ENCODE data around the gene SMIM34.
"Not testable (repeated sequence)": the region's sequence is repeated elsewhere in the genome, so short reads cannot be mapped to it uniquely, and the experiment has no call there.

The SMIM34 gene

DNA sequence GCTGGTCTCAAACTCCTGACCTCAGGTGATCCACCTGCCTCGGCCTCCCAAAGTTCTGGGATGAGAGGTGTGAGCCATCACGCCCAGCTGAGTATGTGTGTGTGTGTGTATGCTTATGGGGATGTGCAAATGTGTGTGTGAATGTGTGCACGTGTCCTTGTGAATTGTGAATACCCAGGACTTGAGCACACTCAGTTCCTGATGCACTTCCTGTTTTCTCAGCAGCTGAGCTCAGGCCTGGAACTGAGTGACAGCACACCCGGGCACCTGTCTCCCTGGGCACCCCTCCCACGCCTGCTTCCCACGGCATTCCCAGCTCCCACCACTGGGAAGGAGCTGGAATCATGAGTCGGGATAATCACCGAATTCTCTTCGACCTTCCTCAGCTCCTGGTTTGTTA lies 16.5 kb downstream of the SMIM34 start:
- H3K9me3 ChIP-seq (ENCODE audit: insufficient read depth, low read depth, low read length); H4K91ac ChIP-seq (ENCODE audit: low read depth, low read length); H2BK5ac ChIP-seq (ENCODE audit: low read depth, low read length, poor library complexity); H3K4me1 ChIP-seq (ENCODE audit: control insufficient read depth in 1 of 2, insufficient read depth in 2 of 2, low read length in 2 of 2); H3K18ac ChIP-seq (ENCODE audit: low read length); H3K4me2 ChIP-seq (ENCODE audit: low read length); H3K79me2 ChIP-seq (ENCODE audit: control insufficient read depth, insufficient read depth, low read length, poor library complexity); H3K27ac ChIP-seq (ENCODE audit: low read depth, low read length); H3K79me1 ChIP-seq (ENCODE audit: low read length); H3K36me3 ChIP-seq (ENCODE audit: control insufficient read depth in 1 of 2, insufficient read depth in 2 of 2, low read length in 2 of 2); H2AK5ac ChIP-seq (ENCODE audit: low read length); H2AFZ ChIP-seq (ENCODE audit: insufficient read depth, low read length, poor library complexity); H3K14ac ChIP-seq (ENCODE audit: low read length); H3K9ac ChIP-seq (ENCODE audit: low read length); DNase-seq; H4K12ac ChIP-seq (ENCODE audit: low read depth, low read length); H4K8ac ChIP-seq (ENCODE audit: low read depth, low read length); H3K23ac ChIP-seq (ENCODE audit: low read length); H3K27me3 ChIP-seq (ENCODE audit: insufficient read depth, low read length); H3K4ac ChIP-seq (ENCODE audit: low read depth, low read length); H3K4me3 ChIP-seq (ENCODE audit: low read depth, low read length); H2BK120ac ChIP-seq (ENCODE audit: insufficient read depth, low read length, poor library complexity); H2BK12ac ChIP-seq (ENCODE audit: low read length): not testable (repeated sequence)
- WGBS (ENCODE audit: extremely low coverage, insufficient coverage, insufficient read length) = no CpG with 5 or more reads among the region's 9 CpGs

DNA sequence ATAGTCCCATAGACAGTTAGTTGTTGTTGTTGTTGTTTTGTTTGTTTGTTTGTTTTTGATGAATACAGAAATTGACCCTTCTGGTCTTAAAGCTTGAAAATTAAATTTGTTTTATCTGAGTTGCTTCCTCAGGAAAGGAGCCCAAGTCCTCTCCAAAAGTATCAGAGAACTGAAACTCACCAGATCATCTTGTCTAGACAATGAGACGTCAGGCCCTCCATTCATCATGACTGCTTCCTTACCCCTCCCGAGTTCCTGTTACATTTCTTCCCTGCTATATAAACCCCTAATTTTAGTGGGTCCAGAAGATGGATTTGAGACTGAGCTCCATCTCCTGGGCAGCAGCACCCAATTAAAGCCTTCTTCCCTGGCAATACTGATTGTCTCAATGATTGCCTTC lies 17.1 kb downstream of the SMIM34 start:
- H4K8ac ChIP-seq (ENCODE audit: low read depth, low read length); H3K27me3 ChIP-seq (ENCODE audit: insufficient read depth, low read length); H3K23ac ChIP-seq (ENCODE audit: low read length); H3K4ac ChIP-seq (ENCODE audit: low read depth, low read length); H3K27ac ChIP-seq (ENCODE audit: low read depth, low read length); H3K79me1 ChIP-seq (ENCODE audit: low read length); DNase-seq; H4K12ac ChIP-seq (ENCODE audit: low read depth, low read length); H2AFZ ChIP-seq (ENCODE audit: insufficient read depth, low read length, poor library complexity); H2AK5ac ChIP-seq (ENCODE audit: low read length); H3K79me2 ChIP-seq (ENCODE audit: control insufficient read depth, insufficient read depth, low read length, poor library complexity); H3K9ac ChIP-seq (ENCODE audit: low read length); H3K4me3 ChIP-seq (ENCODE audit: low read depth, low read length); H3K4me2 ChIP-seq (ENCODE audit: low read length); H3K4me1 ChIP-seq (ENCODE audit: control insufficient read depth in 1 of 2, insufficient read depth in 2 of 2, low read length in 2 of 2); H2BK12ac ChIP-seq (ENCODE audit: low read length); H2BK120ac ChIP-seq (ENCODE audit: insufficient read depth, low read length, poor library complexity); H4K91ac ChIP-seq (ENCODE audit: low read depth, low read length); H3K36me3 ChIP-seq (ENCODE audit: control insufficient read depth in 1 of 2, insufficient read depth in 2 of 2, low read length in 2 of 2); H2BK5ac ChIP-seq (ENCODE audit: low read depth, low read length, poor library complexity); H3K9me3 ChIP-seq (ENCODE audit: insufficient read depth, low read depth, low read length); H3K18ac ChIP-seq (ENCODE audit: low read length); H3K14ac ChIP-seq (ENCODE audit: low read length): not testable (repeated sequence)
- WGBS (ENCODE audit: extremely low coverage, insufficient coverage, insufficient read length) = no CpG with 5 or more reads among the region's 2 CpGs

DNA sequence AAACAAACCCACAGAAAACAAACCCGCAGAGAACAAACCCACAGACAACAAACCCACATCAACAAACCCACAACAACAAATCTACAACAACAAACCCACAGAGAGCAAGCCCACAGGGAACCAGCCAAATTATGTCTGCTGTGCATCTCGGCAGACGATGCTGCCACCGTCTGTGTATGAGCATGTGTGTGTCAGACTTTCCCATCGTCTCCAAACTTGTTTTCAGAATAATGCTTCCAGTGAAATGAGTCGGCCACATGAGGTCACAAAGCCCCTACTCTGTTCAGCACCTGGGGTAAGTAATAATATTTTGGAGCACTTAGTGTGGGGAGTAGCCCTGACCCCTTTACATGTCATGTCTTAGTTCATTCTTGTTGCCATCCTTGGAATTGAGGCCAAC lies 17.6 kb downstream of the SMIM34 start:
- no CpG with 5 or more reads among the region's 6 CpGs for WGBS (ENCODE audit: extremely low coverage, insufficient coverage, insufficient read length)
- not testable (repeated sequence) for H3K4ac ChIP-seq (ENCODE audit: low read depth, low read length); H3K14ac ChIP-seq (ENCODE audit: low read length); H2BK120ac ChIP-seq (ENCODE audit: insufficient read depth, low read length, poor library complexity); H3K4me2 ChIP-seq (ENCODE audit: low read length); H4K91ac ChIP-seq (ENCODE audit: low read depth, low read length); H2BK12ac ChIP-seq (ENCODE audit: low read length); H3K79me1 ChIP-seq (ENCODE audit: low read length); H3K27ac ChIP-seq (ENCODE audit: low read depth, low read length); H2BK5ac ChIP-seq (ENCODE audit: low read depth, low read length, poor library complexity); H3K79me2 ChIP-seq (ENCODE audit: control insufficient read depth, insufficient read depth, low read length, poor library complexity); H3K4me3 ChIP-seq (ENCODE audit: low read depth, low read length); H3K18ac ChIP-seq (ENCODE audit: low read length); H4K12ac ChIP-seq (ENCODE audit: low read depth, low read length); H4K8ac ChIP-seq (ENCODE audit: low read depth, low read length); H3K4me1 ChIP-seq (ENCODE audit: control insufficient read depth in 1 of 2, insufficient read depth in 2 of 2, low read length in 2 of 2); H3K23ac ChIP-seq (ENCODE audit: low read length); H3K27me3 ChIP-seq (ENCODE audit: insufficient read depth, low read length); H3K9me3 ChIP-seq (ENCODE audit: insufficient read depth, low read depth, low read length); H3K9ac ChIP-seq (ENCODE audit: low read length); H2AK5ac ChIP-seq (ENCODE audit: low read length); H3K36me3 ChIP-seq (ENCODE audit: control insufficient read depth in 1 of 2, insufficient read depth in 2 of 2, low read length in 2 of 2); H2AFZ ChIP-seq (ENCODE audit: insufficient read depth, low read length, poor library complexity); DNase-seq

DNA sequence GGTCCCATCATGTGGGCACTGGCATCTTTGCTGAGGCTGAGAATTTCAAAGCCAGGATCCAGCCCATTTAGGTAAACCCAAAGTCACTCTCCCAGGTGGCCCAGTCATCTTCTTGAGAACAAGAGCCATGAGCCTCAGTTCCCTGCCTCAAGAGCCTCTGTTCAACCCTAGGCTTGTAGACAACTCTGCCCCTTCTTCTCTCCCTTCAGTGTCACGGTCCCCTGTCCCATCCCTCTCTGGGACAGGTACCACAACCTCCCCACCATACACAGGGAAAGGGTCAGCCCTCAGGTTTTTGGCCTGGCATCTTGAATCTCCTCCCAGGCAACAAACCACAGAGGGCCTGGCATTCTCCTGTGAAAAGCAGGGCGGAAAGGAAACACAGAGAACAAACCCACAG lies 18.1 kb downstream of the SMIM34 start:
- H2AFZ ChIP-seq (ENCODE audit: insufficient read depth, low read length, poor library complexity); H4K12ac ChIP-seq (ENCODE audit: low read depth, low read length); H3K4ac ChIP-seq (ENCODE audit: low read depth, low read length); H3K27ac ChIP-seq (ENCODE audit: low read depth, low read length); H2BK120ac ChIP-seq (ENCODE audit: insufficient read depth, low read length, poor library complexity); H3K14ac ChIP-seq (ENCODE audit: low read length); H3K4me1 ChIP-seq (ENCODE audit: control insufficient read depth in 1 of 2, insufficient read depth in 2 of 2, low read length in 2 of 2); H3K4me3 ChIP-seq (ENCODE audit: low read depth, low read length); H3K9ac ChIP-seq (ENCODE audit: low read length); H3K27me3 ChIP-seq (ENCODE audit: insufficient read depth, low read length); H3K36me3 ChIP-seq (ENCODE audit: control insufficient read depth in 1 of 2, insufficient read depth in 2 of 2, low read length in 2 of 2); H3K23ac ChIP-seq (ENCODE audit: low read length); H3K18ac ChIP-seq (ENCODE audit: low read length); H4K8ac ChIP-seq (ENCODE audit: low read depth, low read length); H3K9me3 ChIP-seq (ENCODE audit: insufficient read depth, low read depth, low read length); H3K4me2 ChIP-seq (ENCODE audit: low read length); H2BK12ac ChIP-seq (ENCODE audit: low read length); H2BK5ac ChIP-seq (ENCODE audit: low read depth, low read length, poor library complexity); DNase-seq; H2AK5ac ChIP-seq (ENCODE audit: low read length); H4K91ac ChIP-seq (ENCODE audit: low read depth, low read length); H3K79me2 ChIP-seq (ENCODE audit: control insufficient read depth, insufficient read depth, low read length, poor library complexity); H3K79me1 ChIP-seq (ENCODE audit: low read length): not testable (repeated sequence)
- no CpG with 5 or more reads among the region's 2 CpGs for WGBS (ENCODE audit: extremely low coverage, insufficient coverage, insufficient read length)
